OCI-LY1 (cell line): ENCODE data around the gene TWSG1.

ENCODE experiments used
- H2AFZ ChIP-seq: fragments of 200-600 bp; sonication (generic), shearing (Covaris generic); 2 replicates; pipeline ENCODE4 v1.6.0; 2014; ENCODE audit warnings: antibody characterized with exemption, mild to moderate bottlenecking, low read length
- H3F3A ChIP-seq: fragments of 200-600 bp; sonication (generic), shearing (Covaris generic); 2 replicates; pipeline ENCODE4 v1.6.0; 2014; ENCODE audit warnings: mild to moderate bottlenecking, antibody characterized with exemption, low read length, moderate library complexity; ENCODE audit not compliant: insufficient read depth
- H3K27ac ChIP-seq: fragments of 200-600 bp; sonication (generic); 2 replicates; pipeline ENCODE4 v1.5.1; 2014; ENCODE audit warnings: low read length, mixed run types, mild to moderate bottlenecking, low read depth; ENCODE audit not compliant: poor library complexity, severe bottlenecking
- H3K27me3 ChIP-seq: fragments of 200-600 bp; sonication (generic); 2 replicates; pipeline ENCODE4 v1.6.0; 2014; ENCODE audit warnings: antibody characterized with exemption, mild to moderate bottlenecking, low read length, moderate library complexity; ENCODE audit not compliant: insufficient read depth
- H3K36me3 ChIP-seq: fragments of 200-600 bp; sonication (generic); 2 replicates; pipeline ENCODE4 v1.6.1; 2014; ENCODE audit warnings: mild to moderate bottlenecking, antibody characterized with exemption, low read length, moderate library complexity, mixed read lengths; ENCODE audit not compliant: insufficient read depth
- H3K4me1 ChIP-seq: fragments of 200-600 bp; sonication (generic); 2 replicates; pipeline ENCODE4 v1.5.1; 2014; ENCODE audit warnings: mild to moderate bottlenecking, low read length, moderate library complexity; ENCODE audit not compliant: insufficient read depth, severe bottlenecking
- H3K4me2 ChIP-seq: fragments of 200-600 bp; sonication (generic), shearing (Covaris generic); 2 replicates; pipeline ENCODE4 v1.6.1; 2014; ENCODE audit warnings: low read length
- H3K4me3 ChIP-seq: fragments of 200-600 bp; sonication (generic); 2 replicates; pipeline ENCODE4 v1.5.1; 2014; ENCODE audit warnings: low read length, low read depth, mild to moderate bottlenecking, mixed read lengths; ENCODE audit not compliant: poor library complexity, severe bottlenecking
- H3K79me2 ChIP-seq: fragments of 200-600 bp; shearing (Covaris generic); 2 replicates; pipeline ENCODE4 v1.6.1; 2016; ENCODE audit warnings: mixed run types, low read length, mixed read lengths; ENCODE audit not compliant: insufficient read depth
- H3K9ac ChIP-seq: fragments of 200-600 bp; sonication (generic), shearing (Covaris generic); 2 replicates; pipeline ENCODE4 v1.6.1; 2014; ENCODE audit warnings: mild to moderate bottlenecking, low read length, mixed read lengths
- H3K9me2 ChIP-seq: fragments of 200-600 bp; sonication (generic), shearing (Covaris generic); 2 replicates; pipeline ENCODE4 v1.6.1; 2014; ENCODE audit warnings: low read depth, mild to moderate bottlenecking, low read length, mixed read lengths
- H3K9me3 ChIP-seq: fragments of 200-600 bp; shearing (Covaris generic); 2 replicates; pipeline ENCODE4 v1.6.1; 2014; ENCODE audit warnings: low read length, mixed read lengths
- H4K20me1 ChIP-seq: fragments of 200-600 bp; sonication (generic), shearing (Covaris generic); 2 replicates; pipeline ENCODE4 v1.6.0; 2016; ENCODE audit warnings: mild to moderate bottlenecking, low read length; ENCODE audit not compliant: insufficient read depth
- EZH2 ChIP-seq: fragments of 200-600 bp; sonication (generic), shearing (Covaris generic); IDR thresholded peaks from 2 replicates; pipeline ENCODE4 v1.8.0; 2017; ENCODE audit warnings: borderline replicate concordance, mixed run types, mild to moderate bottlenecking, antibody characterized with exemption, low read length, moderate library complexity, mixed read lengths
- TF ChIP-seq, protein P1 (sequence below): fragments of 200-600 bp; sonication (generic), shearing (Covaris generic); IDR thresholded peaks from 2 replicates; pipeline ENCODE4 v1.5.1; 2017; ENCODE audit warnings: mild to moderate bottlenecking, antibody characterized with exemption, low read length, moderate library complexity, mixed read lengths

TWSG1 gene

GRCh38 chr18:9325716-9326115, 8.9 kb upstream of the TWSG1 start:
- Histone ChIP-seq H3K36me3 (no peaks in the 10 kb centered on the region), H3F3A (no peaks in the 10 kb centered on the region), H3K27ac (no peak overlapping the region), H3K9ac (no peak overlapping the region), H2AFZ (no peak overlapping the region), H3K9me2 (no peaks in the 10 kb centered on the region), H3K79me2 (no peaks in the 10 kb centered on the region), H4K20me1 (no peaks in the 10 kb centered on the region), H3K9me3 (no peaks in the 10 kb centered on the region; the same call in 1 of the 2 replicates), H3K4me1 (no peaks in the 10 kb centered on the region), H3K27me3 (no peaks in the 10 kb centered on the region), H3K4me3 (no peak overlapping the region), H3K4me2 (no peak overlapping the region)
- TF ChIP-seq, protein P1, sequence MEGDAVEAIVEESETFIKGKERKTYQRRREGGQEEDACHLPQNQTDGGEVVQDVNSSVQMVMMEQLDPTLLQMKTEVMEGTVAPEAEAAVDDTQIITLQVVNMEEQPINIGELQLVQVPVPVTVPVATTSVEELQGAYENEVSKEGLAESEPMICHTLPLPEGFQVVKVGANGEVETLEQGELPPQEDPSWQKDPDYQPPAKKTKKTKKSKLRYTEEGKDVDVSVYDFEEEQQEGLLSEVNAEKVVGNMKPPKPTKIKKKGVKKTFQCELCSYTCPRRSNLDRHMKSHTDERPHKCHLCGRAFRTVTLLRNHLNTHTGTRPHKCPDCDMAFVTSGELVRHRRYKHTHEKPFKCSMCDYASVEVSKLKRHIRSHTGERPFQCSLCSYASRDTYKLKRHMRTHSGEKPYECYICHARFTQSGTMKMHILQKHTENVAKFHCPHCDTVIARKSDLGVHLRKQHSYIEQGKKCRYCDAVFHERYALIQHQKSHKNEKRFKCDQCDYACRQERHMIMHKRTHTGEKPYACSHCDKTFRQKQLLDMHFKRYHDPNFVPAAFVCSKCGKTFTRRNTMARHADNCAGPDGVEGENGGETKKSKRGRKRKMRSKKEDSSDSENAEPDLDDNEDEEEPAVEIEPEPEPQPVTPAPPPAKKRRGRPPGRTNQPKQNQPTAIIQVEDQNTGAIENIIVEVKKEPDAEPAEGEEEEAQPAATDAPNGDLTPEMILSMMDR, result no peak
- TF ChIP-seq EZH2, result no peak

DNA sequence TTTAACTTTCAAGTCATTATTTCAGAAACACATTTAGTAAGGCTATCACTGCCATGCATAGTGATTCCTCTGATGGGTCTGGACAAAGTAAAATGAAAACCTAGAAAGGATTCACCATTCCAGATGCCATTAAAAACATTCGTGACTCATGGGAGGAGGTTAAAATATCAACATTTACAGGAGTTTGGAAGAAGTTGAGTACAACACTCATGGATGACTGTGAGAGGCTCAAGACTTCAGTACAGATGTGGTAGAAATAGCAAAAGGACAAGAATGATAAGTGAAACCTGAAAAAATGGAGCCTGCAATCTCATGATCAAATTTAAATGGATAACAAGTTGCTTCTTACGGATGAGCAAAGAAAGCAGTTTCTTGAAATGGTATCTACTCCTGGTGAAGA, 5.8 kb upstream of the TWSG1 start:
- Histone ChIP-seq H3K36me3 (no peaks in the 10 kb centered on the region), H3K27ac (no peak overlapping the region), H3K4me2 (no peak overlapping the region), H3K79me2 (no peaks in the 10 kb centered on the region), H2AFZ (no peak overlapping the region), H3K27me3 (no peaks in the 10 kb centered on the region; the same call in 1 of the 2 replicates), H4K20me1 (no peaks in the 10 kb centered on the region), H3K4me1 (no peaks in the 10 kb centered on the region), H3F3A (no peaks in the 10 kb centered on the region), H3K9me3 (peaks cover 4% of the 10 kb centered on the region; the same call in 1 of the 2 replicates), H3K9ac (no peak overlapping the region), H3K9me2 (no peaks in the 10 kb centered on the region), H3K4me3 (no peak overlapping the region)
- TF ChIP-seq, protein P1, result no peak
- TF ChIP-seq EZH2, result no peak

- Histone ChIP-seq H3K4me3 (no peak overlapping the region), H3K27ac (no peak overlapping the region), H3K79me2 (no peaks in the 10 kb centered on the region), H3F3A (no peaks in the 10 kb centered on the region), H3K4me2 (no peak overlapping the region), H3K9me2 (no peaks in the 10 kb centered on the region), H3K36me3 (no peaks in the 10 kb centered on the region), H2AFZ (no peak overlapping the region), H3K4me1 (no peaks in the 10 kb centered on the region), H3K9ac (no peak overlapping the region), H4K20me1 (no peaks in the 10 kb centered on the region), H3K27me3 (no peaks in the 10 kb centered on the region; the same call in 1 of the 2 replicates), H3K9me3 (peaks cover 4% of the 10 kb centered on the region; the same call in 1 of the 2 replicates)
- TF ChIP-seq, protein P1, result no peak
- TF ChIP-seq EZH2, result no peak
Measured at GRCh38 chr18:9329471-9329870, 5.1 kb upstream of the TWSG1 start.
